Right ventricle myocardium inferior (tissue), 1 donor: ENCODE measurements around the gene CT45A10. TPM values are rescaled to one million over a fixed set of nuclear protein-coding genes. Genes with fewer than 3 reads are reported as not detected.
"Not testable (repeated sequence)": the region's sequence is repeated elsewhere in the genome, so short reads cannot be mapped to it uniquely, and the experiment has no call there.

Experiments used
- ATAC-seq: fragments of 200-7000 bp; cut with Tn5 transposase; one replicate; pipeline ENCODE4 v1.9.1; 2020; ENCODE audit warnings: mild to moderate bottlenecking, moderate library complexity
- DNase-seq: peaks from one replicate; pipeline ENCODE4 v3.0.0; 2021; ENCODE audit errors: missing footprints
- intact Hi-C: fragments of 100-400 bp; cut with DNase I; formaldehyde crosslinking; loops from one replicate; pipeline ENCODE4 v1.11.0; 2022
- long read RNA-seq: library from polyadenylated mRNA; unstranded; transcript quantifications from one replicate; pipeline ENCODE4 v2.0.0, GENCODE V29; 2021
- total RNA-seq: library from RNA; stranded (reverse); fragmentation: NEBNext Ultra II Directional; extraction: Animal tissue kit (Norgen Biotek cat#: 25700); gene quantifications from one replicate; pipeline ENCODE4 v1.2.1, GENCODE V29; 2021
- donor health status: DM: no; HTN: yes; CAD: no; lungs with severe emphysema.

Gene CT45A10
- total RNA-seq, result not detected
- long read RNA-seq, result 0 reads

DNA sequence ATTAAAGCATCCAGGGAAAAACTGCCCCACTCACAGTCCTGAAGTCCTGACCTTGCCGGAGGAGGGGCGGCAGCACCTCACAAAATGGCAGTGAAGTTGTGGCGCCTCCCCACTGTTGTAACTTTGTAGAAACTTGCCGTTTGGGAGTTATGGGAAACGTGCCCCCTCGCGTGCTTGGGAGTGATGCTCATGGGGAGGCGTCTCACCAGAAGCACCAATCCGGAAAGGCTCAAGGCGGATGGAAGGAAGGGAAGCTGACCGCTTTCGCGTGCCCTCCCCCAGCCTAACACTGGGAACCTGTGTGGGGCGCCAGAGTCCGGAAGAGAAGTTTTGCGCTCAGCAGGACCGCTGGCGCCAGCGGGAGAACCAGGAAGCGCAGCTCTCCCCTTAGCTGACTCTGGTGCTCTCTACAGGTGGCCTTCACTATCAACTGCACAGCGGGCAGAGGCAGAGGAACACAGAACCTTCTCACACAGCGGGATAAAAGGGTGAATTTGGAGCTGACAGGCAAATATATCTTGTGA is at the start of gene CT45A10, which contains the start of gene SAGE1:
Gene CT45A10, minus strand, starts transcription at position 151 of the 524 bp plus-strand sequence. CDS start 8,100 bp downstream, outside the sequence.
Gene SAGE1, plus strand, starts transcription at position 423 of the 524 bp plus-strand sequence. CDS start 2,527 bp downstream, outside the sequence.
- no peak for DNase-seq
- ATAC-seq, result no peak
- intact Hi-C loops, result no loop called here

- no peak for DNase-seq
- intact Hi-C loops, result no loop called here
- ATAC-seq, result no peak
Observed at GRCh38 chrX:135931644-135932487, 38.6 kb upstream of the CT45A10 start.

- DNase-seq, result no peak
- no peak for ATAC-seq
- intact Hi-C loops, result no loop called here
Observed at GRCh38 chrX:135927897-135928296, 34.7 kb upstream of the CT45A10 start.

DNA sequence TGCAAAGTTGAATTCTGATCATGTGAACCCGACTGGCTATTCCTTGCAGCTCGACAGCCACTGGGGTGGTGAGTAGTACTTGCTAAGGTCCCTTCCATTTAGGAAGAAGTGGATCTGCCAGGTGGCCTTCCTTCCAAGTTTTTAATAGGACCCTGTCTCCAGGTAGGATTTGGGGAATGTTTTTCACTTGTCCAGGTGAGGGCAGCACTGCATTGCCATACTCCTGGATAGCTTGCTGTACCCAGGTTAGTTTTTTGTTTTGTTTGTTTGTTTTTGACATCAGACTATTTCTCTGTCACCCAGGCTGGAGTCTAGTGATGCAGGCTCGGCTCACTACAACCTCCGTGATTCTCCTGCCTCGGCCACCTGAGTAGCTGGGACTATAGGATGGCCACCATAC is 30.1 kb upstream of the CT45A10 start:
- ATAC-seq, result no peak
- no peak for DNase-seq
- intact Hi-C loops, result no loop called here

DNA sequence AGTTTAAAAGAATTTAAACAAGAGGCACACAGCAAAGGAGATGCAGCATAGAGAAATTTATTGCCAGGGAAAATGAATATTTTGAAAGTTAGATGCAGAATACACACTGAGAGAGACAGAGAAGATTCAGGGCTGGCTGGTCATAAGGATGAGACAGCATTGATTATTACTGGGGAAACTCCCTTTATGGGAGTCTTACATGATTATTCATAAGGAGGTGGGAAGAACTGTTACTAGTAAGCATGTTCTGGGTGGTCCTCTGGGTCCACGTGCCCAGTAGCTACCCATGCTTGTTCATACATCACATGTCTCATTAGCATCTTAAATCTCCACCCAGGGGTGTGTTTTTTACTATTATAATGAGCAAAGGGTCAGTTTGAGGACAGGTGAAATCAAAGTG is 27.3 kb upstream of the CT45A10 start:
- intact Hi-C loops, ATAC-seq, DNase-seq: not testable (repeated sequence)

DNA sequence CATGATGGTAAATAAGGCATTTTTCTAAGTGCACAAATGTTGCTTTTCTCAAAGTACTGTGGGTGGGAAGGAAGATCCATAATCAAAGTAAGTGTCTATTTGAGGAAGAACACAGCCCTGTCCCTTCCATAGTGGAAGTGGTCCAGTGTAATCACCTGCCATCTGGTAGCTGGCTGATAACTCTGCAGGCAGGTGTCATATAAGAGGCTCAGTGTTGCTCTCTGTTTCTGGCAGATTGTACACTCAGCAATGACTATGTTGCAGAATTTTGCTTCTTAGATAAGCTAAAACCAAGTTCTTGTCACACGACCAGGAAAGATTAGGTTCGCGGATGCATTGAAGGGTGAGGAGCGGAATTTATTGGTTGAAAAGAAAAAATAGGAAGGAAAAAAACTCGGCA is 21.2 kb upstream of the CT45A10 start:
- DNase-seq (no peak), ATAC-seq (no peak)
- intact Hi-C loops, result no loop called here

- DNase-seq (no peak), ATAC-seq (no peak)
- intact Hi-C loops, result no loop called here
Observed at GRCh38 chrX:135910251-135910650, 17.0 kb upstream of the CT45A10 start.

DNA sequence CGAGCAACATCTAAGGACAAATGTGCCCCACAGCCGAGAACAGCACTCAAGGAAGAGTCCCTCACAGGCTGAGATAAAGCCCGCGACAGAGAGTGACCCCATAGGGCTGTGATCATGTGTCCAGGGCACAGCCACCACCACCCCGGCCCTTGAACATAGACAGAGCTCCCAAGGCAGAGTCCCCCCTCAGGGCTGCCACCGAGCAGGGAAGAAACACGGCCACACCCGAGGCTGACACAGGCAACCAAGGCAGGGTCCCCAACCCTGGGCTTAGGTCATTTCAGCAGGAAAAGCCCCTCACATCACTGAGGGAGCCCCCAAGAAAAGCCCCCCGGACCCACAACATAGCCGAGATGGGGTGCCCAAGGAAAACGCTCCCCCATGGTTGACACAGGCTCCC is 463 bp downstream of the CT45A10 start:
- intact Hi-C loops, result no loop called here
- no peak for ATAC-seq
- DNase-seq, result no peak

- no peak for ATAC-seq
- intact Hi-C loops, result no loop called here
- DNase-seq, result no peak
Observed at GRCh38 chrX:135890087-135890585, 3.1 kb downstream of the CT45A10 start.

DNA sequence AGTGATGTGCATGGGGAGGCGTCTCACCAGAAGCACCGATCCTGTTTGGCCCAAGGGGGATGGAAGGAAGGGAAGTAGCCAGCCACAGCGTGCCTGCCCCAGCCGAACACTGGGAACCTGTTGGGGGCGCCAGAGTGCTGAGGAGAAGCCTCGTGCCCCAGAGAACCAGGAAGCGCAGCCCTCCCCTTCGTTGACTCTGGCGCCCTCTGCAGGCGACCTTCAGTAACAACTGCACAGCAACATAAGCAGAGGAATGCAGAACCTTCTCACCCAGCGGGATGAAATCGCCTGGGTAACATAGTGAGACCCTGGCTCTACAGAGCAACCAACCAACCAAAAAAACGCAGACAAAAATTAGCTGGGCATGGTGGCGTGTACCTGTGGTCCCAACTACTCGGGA is 4.3 kb downstream of the CT45A10 start:
- intact Hi-C loops, DNase-seq, ATAC-seq: not testable (repeated sequence)

GRCh38 chrX:135888230-135888629 is 5.0 kb downstream of the CT45A10 start:
- DNase-seq, intact Hi-C loops, ATAC-seq: not testable (repeated sequence)

DNA sequence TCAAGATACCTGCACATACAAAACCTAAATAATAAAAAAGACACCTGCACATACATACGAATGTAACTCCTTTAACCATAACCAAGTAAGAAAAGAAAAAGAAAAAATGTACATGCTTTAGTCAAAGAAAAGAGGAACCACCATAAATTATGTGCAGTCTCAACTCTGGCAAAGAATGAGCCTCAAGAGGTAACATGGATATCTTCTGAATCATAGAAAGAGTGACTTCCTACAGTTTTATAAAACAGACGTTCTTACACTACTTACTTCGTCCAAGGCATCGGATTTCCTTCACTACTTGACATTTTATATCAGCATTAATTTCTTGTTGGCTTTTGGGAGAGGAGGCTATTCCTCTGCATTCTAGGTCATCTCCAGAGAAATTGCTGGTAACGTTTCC is 10.5 kb downstream of the CT45A10 start:
- DNase-seq, ATAC-seq, intact Hi-C loops: not testable (repeated sequence)

- ATAC-seq, intact Hi-C loops, DNase-seq: not testable (repeated sequence)
Observed at GRCh38 chrX:135871712-135872111, 21.5 kb downstream of the CT45A10 start, which contains the start of gene CT45A9. TSS of gene CT45A9 (minus strand) at chrX:135871812. CDS start at chrX:135868061, 3,751 bp downstream.

GRCh38 chrX:135854438-135854837 is 38.8 kb downstream of the CT45A10 start, which contains the start of gene CT45A8:
TSS of gene CT45A8 (minus strand) at chrX:135854538. CDS start at chrX:135850783, 3,755 bp downstream.
- intact Hi-C loops, DNase-seq, ATAC-seq: not testable (repeated sequence)

DNA sequence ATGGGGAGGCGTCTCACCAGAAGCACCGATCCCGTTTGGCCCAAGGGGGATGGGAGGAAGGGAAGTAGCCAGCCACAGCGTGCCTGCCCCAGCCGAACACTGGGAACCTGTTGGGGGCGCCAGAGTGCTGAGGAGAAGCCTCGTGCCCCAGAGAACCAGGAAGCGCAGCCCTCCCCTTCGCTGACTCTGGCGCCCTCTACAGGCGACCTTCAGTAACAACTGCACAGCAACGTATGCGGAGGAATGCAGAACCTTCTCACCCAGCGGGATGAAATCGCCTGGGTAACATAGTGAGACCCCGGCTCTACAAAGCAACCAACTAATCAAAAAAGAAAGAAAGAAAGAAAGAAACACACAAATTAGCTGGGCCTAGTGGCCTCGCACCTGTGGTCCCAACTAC is 56.1 kb downstream of the CT45A10 start, which contains the start of gene CT45A7:
Gene CT45A7, minus strand, starts transcription at position 101 of the 400 bp plus-strand sequence. CDS start 3,747 bp downstream, outside the sequence.
- intact Hi-C loops, DNase-seq, ATAC-seq: not testable (repeated sequence)

Other genes with a start within 250 kb of the CT45A10 start
- not detected for gene CT45A1, start 179.8 kb downstream of the CT45A10 start, total RNA-seq
- gene CT45A3, start 125.3 kb downstream of the CT45A10 start, total RNA-seq, result not detected
- gene CT45A5, start 107.9 kb downstream of the CT45A10 start, total RNA-seq, result not detected
- not detected for gene CT45A6, start 90.7 kb downstream of the CT45A10 start, total RNA-seq
- gene CT45A2, start 73.4 kb downstream of the CT45A10 start, total RNA-seq, result not detected
- not detected for gene CT45A7, start 56.2 kb downstream of the CT45A10 start, total RNA-seq
- gene CT45A8, start 38.9 kb downstream of the CT45A10 start, total RNA-seq, result not detected
- gene CT45A9, start 21.6 kb downstream of the CT45A10 start, total RNA-seq, result not detected
- gene SAGE1, start 272 bp upstream of the CT45A10 start, total RNA-seq, result not detected
- gene MMGT1, start 80.5 kb upstream of the CT45A10 start, total RNA-seq, result 22.4 TPM
- 15.4 TPM for gene SLC9A6, start 92.0 kb upstream of the CT45A10 start, total RNA-seq